NCI-H187 treated with DMSO at 0.1 percent for 48 hours (cell line): Measurements from ENCODE around the gene PTPRT.

Experiments
- DNase-seq: peaks from one replicate; lab custom pipeline; 2025; lab: John Stamatoyannopoulos, UW

The PTPRT gene

DNA sequence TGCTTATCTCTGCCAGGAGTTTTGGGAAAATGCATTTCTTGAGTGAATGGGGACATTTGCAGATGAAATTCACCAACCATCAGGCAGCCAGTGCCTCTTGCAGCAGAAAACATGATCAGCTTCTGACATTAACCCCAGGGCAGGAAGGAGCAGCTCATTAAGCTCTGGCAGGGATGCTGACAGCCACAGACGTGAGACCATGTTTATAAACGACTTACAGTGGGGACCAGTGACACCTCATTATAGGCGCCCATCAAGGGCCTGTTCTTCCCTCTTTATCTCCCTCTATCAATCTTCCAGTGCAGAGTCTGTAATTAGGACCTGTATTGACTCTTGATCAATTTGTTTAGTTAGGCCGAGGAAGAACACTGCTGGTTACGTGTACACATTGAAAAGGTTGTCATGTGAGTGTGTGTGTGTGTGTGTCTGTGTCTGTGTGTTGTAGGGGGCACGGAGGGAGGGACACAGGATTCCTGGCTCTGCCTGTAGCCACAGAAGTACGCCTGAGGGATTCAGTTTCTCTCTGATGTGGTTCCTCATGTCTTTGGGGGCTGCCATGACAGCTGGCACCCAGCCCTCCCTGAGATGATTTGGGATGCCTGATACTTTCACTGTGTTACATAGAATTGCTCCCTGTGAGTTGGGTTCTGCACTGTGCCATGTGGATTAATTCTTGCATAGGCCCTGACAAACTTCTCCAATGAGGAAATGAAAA lies 1143.2 kb downstream of the PTPRT start:
- DNase-seq, result no peak

DNA sequence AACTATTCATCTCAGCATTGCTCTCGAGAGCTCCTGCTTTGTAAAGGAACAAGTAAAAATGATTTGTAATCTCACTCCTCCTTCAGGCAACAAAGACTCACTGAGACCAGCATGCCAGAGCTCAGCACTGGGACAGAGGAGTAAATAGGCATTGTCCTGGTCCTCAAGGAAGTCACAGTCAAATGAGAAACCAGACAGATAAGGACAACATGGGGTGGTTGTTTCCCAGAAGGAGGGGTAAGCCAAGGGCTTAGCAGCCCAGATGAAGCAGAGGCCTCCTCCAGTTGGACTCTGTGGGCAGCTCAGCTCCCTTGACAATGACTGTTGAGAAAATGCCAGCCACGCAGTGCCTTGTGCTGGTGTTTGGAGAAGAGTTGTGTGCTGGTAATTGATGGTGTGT lies 1145.8 kb downstream of the PTPRT start:
- no peak for DNase-seq

DNA sequence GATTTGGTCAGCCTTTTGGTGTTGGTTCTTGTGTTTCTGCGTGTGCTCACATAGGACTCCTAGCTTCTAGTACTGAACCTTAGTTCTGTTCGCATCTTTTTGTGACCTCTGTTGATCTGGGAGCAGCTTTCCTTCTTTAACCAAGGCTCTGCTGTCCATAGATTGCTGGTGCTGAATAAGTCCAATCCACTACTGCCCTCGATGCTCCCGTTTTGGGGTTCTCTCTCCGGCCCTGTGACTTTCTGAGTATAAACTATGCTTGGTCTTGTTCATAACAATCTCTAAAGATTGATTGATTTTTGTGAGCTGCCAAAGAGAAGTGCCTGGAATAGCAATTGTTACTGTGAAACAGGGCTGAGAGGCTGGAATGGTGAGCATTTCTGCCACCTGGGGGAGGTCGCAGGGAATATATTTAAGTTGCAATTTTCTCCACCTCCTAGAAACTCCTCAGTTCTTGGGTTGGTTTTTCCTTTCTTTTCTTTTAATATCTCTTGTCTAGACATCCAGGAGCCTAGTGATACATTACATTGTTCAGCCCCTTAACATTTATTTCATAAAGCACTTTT lies 1148.6 kb downstream of the PTPRT start:
- no peak for DNase-seq

DNA sequence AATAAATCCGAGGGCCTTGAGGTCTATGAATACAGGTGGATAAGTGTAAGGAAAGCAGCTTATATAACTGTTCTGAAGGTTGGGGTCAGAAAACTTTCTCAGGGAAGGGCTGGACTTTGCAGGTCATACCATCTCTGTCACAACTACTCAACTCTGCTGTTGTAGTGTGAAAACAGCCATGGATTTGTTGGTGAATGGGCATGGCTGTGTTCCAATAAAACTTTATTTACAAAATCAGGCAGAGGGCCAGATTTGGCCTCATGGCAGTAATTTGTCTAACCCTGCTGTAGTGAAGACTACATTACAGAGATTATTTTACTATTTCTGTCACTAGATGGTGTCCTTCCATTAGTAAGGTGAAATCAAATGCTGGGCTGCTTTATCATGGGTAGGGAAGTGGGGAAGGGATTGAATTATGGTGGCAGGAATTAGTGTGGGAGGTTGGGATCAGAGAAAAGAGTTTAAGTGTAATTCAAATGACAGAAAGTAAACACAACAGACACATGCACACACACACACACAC lies 1161.9 kb downstream of the PTPRT start:
- peak; percentile 26 for DNase-seq

DNA sequence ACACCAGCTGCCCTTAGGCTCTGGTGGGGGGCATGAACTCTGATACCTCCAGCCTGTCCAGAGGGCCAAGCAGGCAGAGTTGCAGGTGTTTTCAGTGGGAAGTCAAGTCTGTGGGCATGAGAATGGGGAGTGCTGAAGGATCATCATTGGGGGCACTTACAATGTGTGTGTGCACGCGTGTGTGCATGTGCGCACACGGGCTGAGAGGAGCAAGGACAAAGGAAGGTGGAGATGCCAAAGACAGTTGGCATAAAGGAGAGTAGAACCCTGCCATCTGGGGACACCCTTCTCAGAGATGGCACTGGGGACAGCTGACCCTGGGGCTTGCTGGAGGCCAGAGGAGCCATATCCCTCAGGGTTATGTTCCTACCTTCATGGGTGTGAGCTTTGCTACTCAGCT lies 1163.1 kb downstream of the PTPRT start:
- no peak for DNase-seq

DNA sequence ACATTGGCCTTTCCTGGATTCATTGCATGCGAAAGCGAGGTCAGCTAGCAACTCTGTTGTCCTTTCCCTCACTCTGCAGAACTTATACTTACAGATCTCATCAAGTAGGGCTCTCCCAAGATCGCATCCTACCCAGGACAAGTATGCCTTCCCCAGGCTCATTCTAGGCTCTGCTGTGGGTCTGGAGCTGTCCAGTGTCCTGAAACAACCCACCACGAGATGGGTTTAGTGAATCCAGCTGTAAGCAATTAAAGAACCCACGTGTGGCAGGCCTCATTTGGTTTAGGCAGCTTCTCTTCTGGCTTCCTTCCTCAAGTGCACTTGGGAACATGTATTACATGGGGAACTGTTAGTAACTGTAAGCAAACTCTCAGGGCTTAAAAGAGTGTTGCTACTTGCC lies 1165.1 kb downstream of the PTPRT start:
- no peak for DNase-seq
